Esophagus muscularis mucosa (tissue), 3 donors: ENCODE results near the gene INSYN2B.

Experiments used
- CTCF ChIP-seq, 3 experiments: fragments of 200-600 bp in 2 of 3; fragments of 450-650 bp in 1 of 3; sonication (generic) in 2 of 3; IDR thresholded peaks; one replicate each; pipeline ENCODE4 v1.5.1; 2017 to 2019; ENCODE audit warnings: antibody characterized with exemption in 3 of 3, mild to moderate bottlenecking in 2 of 3, moderate library complexity in 1 of 3
- EP300 ChIP-seq: sonication (generic); formaldehyde crosslinking; IDR thresholded peaks from one replicate; pipeline ENCODE4 v1.6.1; 2017; ENCODE audit warnings: antibody characterized with exemption

- TF ChIP-seq CTCF (IDR thresholded peaks at IDR 0.05) (no peak), EP300 (no peak)
These were observed 34.4 kb downstream of the INSYN2B start for GRCh38 chr5:169945831-169946261.
